ENCODE results near the gene TMEM183A. TPM values are rescaled to one million over a fixed set of nuclear protein-coding genes. Genes with fewer than 3 reads are reported as not detected.

TMEM183A gene
- total and polyA plus RNA-seq, 10 of the 15 experiments (the other 5 are each of a cell fraction or from before 2014, with no cell fraction given), result 12.3 to 103 (median 66.3) TPM

DNA sequence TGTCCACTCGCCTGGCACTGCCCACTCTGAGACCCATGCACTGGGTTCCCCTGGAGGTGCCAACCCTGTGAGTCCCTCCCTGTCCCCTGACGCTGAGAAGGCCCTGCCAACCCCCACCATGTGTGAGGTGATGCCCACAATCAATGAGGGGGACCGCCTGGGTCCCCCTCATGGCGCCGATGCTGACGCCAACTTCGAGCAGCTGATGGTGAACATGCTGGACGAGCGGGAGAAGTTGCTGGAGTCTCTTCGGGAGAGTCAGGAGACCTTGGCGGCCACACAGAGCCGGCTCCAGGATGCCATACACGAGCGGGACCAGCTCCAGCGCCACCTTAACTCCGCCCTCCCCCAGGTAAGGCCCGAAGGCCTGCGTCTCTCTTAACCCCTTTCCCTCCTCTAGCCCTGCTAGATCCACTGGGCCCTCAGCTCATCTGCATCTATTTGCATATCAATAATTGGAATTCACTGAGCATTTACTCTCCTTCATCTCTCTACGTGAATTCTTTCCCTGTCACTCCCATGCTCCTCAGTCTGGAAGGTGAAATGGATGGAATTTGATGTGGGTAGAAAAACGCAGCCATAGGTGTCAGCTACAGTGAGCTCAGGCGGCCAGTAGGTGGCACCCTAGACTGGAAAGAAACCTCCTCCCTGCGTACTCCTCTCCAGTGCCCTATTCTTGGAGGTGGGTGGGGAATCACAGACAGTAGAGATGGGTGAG is 31.9 kb downstream of the TMEM183A start:
- intact Hi-C loops (cut with micrococcal nuclease; ENCODE audit: unreplicated experiment) (loop anchor here (1.0 to 10.0 kb wide), 4 partner anchors 133 to 296 kb away; no protein-coding TSS in a partner anchor), in situ Hi-C loops (cut with MboI) (loop anchor here (5.0 kb wide), 1 partner anchor 178 kb away; no protein-coding TSS in a partner anchor)
- WGBS (ENCODE audit: insufficient coverage, insufficient replicate concordance, low lambda C conversion rate, missing lambda C conversion rate), result 29% methylated on average over 20 of the region's 22 CpGs
- FAIRE-seq (peak; percentile 98), DNase-seq (ENCODE audit: low read depth, low spot score) (no peak), ATAC-seq (peak; percentile 91)
- Histone ChIP-seq H3K9ac (ENCODE audit: control insufficient read depth, insufficient read depth, low read length) (no peak overlapping the region), H3K27ac (ENCODE audit: control insufficient read depth, insufficient read depth) (no peak overlapping the region), H3K27me3 (replicated peaks in 1 of 2; ENCODE audit: control insufficient read depth in 2 of 2, insufficient read depth in 2 of 2, low read length in 1 of 2) (no peaks in the 10 kb centered on the region), H3K79me2 (ENCODE audit: control insufficient read depth, insufficient read depth, low read length) (no peaks in the 10 kb centered on the region), H3K4me3 (no peak overlapping the region), H2AFZ (ENCODE audit: control insufficient read depth, low read depth, low read length) (no peak overlapping the region), H3K4me2 (ENCODE audit: control insufficient read depth, insufficient read depth) (no peak overlapping the region; the same call in 1 of the 2 replicates), H3K9me3 (replicated peaks; ENCODE audit: control insufficient read depth, insufficient read depth, low read length) (no peaks in the 10 kb centered on the region), H4K20me1 (ENCODE audit: control insufficient read depth, insufficient read depth) (peaks cover 6% of the 10 kb centered on the region), H3K36me3 (ENCODE audit: control insufficient read depth in 2 of 2, insufficient read depth in 2 of 2, low read length in 1 of 2) (no peaks in the 10 kb centered on the region; a peak in 1 of 4 replicates), H3K4me1 (ENCODE audit: control insufficient read depth, insufficient read depth, low read length) (peaks cover 11% of the 10 kb centered on the region)
- no TSS peak for BruUV-seq (replicated peaks)
- SMC1A ChIA-PET (ENCODE audit: uncharacterized antibody, unreplicated experiment), result interaction anchor here (0.8 to 3.5 kb wide), 18 partner anchors 8 to 440 kb away, joined by 3 to 41 read pairs (median 4); partner anchors contain the start of genes MYBPH and TMEM183A
- CTCF ChIA-PET, result interaction anchor here (0.6 to 9.7 kb wide), 51 partner anchors 10 to 455 kb away, joined by 3 to 127 read pairs (median 4); partner anchors contain the start of genes CHI3L1, CHIT1 and PPFIA4
- RAD21 ChIA-PET (ENCODE audit: unreplicated experiment), result interaction anchor here (0.6 to 3.7 kb wide), 15 partner anchors 11 to 230 kb away, joined by 3 to 46 read pairs (median 7); partner anchors contain the start of gene TMEM183A
- POLR2A ChIA-PET, result interaction anchor here (0.8 to 1.2 kb wide), 3 partner anchors 9 to 228 kb away, joined by 3 read pairs; no protein-coding TSS in a partner anchor
- TF ChIP-seq MXI1 (IDR thresholded peaks at IDR 0.05; ENCODE audit: low read depth, low read length) (0 out of 2 replicates have a peak, but pooled peaks have one; percentile 21), YY1 (IDR thresholded peaks at IDR 0.05; ENCODE audit: low read depth, low read length) (peak; percentile 80), RB1 (IDR thresholded peaks at IDR 0.05; ENCODE audit: borderline replicate concordance) (no peak), CHD1 (IDR thresholded peaks at IDR 0.05; ENCODE audit: low read depth, low read length) (no peak), CHD4 (IDR thresholded peaks at IDR 0.05) (no peak), CBFB (IDR thresholded peaks at IDR 0.05; ENCODE audit: low read depth) (no peak), CUX1 (IDR thresholded peaks at IDR 0.05; ENCODE audit: insufficient replicate concordance, low read depth, low read length) (no peak), POLR2AphosphoS2 (IDR thresholded peaks at IDR 0.05; ENCODE audit: low read depth, low read length) (no peak)
- TF ChIP-seq, protein P1, sequence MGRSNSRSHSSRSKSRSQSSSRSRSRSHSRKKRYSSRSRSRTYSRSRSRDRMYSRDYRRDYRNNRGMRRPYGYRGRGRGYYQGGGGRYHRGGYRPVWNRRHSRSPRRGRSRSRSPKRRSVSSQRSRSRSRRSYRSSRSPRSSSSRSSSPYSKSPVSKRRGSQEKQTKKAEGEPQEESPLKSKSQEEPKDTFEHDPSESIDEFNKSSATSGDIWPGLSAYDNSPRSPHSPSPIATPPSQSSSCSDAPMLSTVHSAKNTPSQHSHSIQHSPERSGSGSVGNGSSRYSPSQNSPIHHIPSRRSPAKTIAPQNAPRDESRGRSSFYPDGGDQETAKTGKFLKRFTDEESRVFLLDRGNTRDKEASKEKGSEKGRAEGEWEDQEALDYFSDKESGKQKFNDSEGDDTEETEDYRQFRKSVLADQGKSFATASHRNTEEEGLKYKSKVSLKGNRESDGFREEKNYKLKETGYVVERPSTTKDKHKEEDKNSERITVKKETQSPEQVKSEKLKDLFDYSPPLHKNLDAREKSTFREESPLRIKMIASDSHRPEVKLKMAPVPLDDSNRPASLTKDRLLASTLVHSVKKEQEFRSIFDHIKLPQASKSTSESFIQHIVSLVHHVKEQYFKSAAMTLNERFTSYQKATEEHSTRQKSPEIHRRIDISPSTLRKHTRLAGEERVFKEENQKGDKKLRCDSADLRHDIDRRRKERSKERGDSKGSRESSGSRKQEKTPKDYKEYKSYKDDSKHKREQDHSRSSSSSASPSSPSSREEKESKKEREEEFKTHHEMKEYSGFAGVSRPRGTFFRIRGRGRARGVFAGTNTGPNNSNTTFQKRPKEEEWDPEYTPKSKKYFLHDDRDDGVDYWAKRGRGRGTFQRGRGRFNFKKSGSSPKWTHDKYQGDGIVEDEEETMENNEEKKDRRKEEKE (IDR thresholded peaks at IDR 0.05), result no peak
- TF ChIP-seq, protein P2, sequence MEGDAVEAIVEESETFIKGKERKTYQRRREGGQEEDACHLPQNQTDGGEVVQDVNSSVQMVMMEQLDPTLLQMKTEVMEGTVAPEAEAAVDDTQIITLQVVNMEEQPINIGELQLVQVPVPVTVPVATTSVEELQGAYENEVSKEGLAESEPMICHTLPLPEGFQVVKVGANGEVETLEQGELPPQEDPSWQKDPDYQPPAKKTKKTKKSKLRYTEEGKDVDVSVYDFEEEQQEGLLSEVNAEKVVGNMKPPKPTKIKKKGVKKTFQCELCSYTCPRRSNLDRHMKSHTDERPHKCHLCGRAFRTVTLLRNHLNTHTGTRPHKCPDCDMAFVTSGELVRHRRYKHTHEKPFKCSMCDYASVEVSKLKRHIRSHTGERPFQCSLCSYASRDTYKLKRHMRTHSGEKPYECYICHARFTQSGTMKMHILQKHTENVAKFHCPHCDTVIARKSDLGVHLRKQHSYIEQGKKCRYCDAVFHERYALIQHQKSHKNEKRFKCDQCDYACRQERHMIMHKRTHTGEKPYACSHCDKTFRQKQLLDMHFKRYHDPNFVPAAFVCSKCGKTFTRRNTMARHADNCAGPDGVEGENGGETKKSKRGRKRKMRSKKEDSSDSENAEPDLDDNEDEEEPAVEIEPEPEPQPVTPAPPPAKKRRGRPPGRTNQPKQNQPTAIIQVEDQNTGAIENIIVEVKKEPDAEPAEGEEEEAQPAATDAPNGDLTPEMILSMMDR (IDR thresholded peaks at IDR 0.05 in 2 of 3, conservative IDR thresholded peaks at IDR 0.05 in 1 of 3; ENCODE audit: control insufficient read depth in 2 of 3, extremely low read depth in 1 of 3, insufficient read depth in 1 of 3, low read depth in 3 of 3, low read length in 3 of 3), result peak; percentile 88 to 91 (median 89)

Measured in GM12878 (cell line).